Smooth muscle cell (in vitro differentiated cells): ENCODE results near the gene RGS19. TPM values are rescaled to one million over a fixed set of nuclear protein-coding genes. Genes with fewer than 3 reads are reported as not detected.

Source experiments
- DNase-seq: peaks from one replicate; lab custom pipeline; 2025; ENCODE audit not compliant: unreplicated experiment; lab: John Stamatoyannopoulos, UW
- H2AFZ ChIP-seq: fragments of 200-600 bp; sonication (generic); 2 replicates; pipeline ENCODE4 v1.6.0; 2016; ENCODE audit warnings: antibody characterized with exemption, low read depth, mild to moderate bottlenecking
- H3F3A ChIP-seq: fragments of 200-600 bp; sonication (generic); 2 replicates; pipeline ENCODE4 v1.6.0; 2017; ENCODE audit warnings: antibody characterized with exemption, low read depth
- H3K27ac ChIP-seq: fragments of 200-600 bp; sonication (generic); 2 replicates; pipeline ENCODE4 v1.5.1; 2016; ENCODE audit warnings: low read depth, mild to moderate bottlenecking
- H3K27me3 ChIP-seq: fragments of 200-600 bp; sonication (generic); 2 replicates; pipeline ENCODE4 v1.6.1; 2016; ENCODE audit warnings: low read depth, mild to moderate bottlenecking
- H3K36me3 ChIP-seq: fragments of 200-600 bp; sonication (generic); 2 replicates; pipeline ENCODE4 v1.5.1; 2016; ENCODE audit warnings: low read depth
- H3K4me1 ChIP-seq: fragments of 200-600 bp; sonication (generic); 2 replicates; pipeline ENCODE4 v1.5.1; 2016; ENCODE audit warnings: low read depth
- H3K4me2 ChIP-seq: fragments of 200-600 bp; sonication (generic); 2 replicates; pipeline ENCODE4 v1.6.0; 2016; ENCODE audit warnings: mild to moderate bottlenecking
- H3K4me3 ChIP-seq: fragments of 200-600 bp; sonication (generic); 2 replicates; pipeline ENCODE4 v1.5.1; 2016; ENCODE audit warnings: mild to moderate bottlenecking
- H3K79me2 ChIP-seq: fragments of 200-600 bp; sonication (generic); 2 replicates; pipeline ENCODE4 v1.6.0; 2016; ENCODE audit warnings: low read depth, mild to moderate bottlenecking
- H3K9ac ChIP-seq: fragments of 200-600 bp; sonication (generic); 2 replicates; pipeline ENCODE4 v1.6.0; 2016; ENCODE audit warnings: low read depth
- H3K9me3 ChIP-seq: fragments of 200-600 bp; sonication (generic); replicated peaks from 2 replicates; pipeline ENCODE4 v1.5.1; 2016; ENCODE audit warnings: low read depth
- H4K20me1 ChIP-seq: fragments of 200-600 bp; sonication (generic); 2 replicates; pipeline ENCODE4 v1.6.0; 2016; ENCODE audit warnings: low read depth
- WGBS: methylation state at CpG from one replicate; pipeline ENCODE4 v1.1.7; 2016; ENCODE audit warnings: low lambda C conversion rate; 5-methylcytosine and 5-hydroxymethylcytosine counted together
- polyA plus RNA-seq: library from polyadenylated mRNA; unstranded; fragments of >200 nt; fragmentation: Nextera tagmentation; extraction: Ambion mirVana; gene quantifications from 2 replicates; pipeline ENCODE4 v1.2.1, GENCODE V29; 2016
- total RNA-seq: library from RNA; depleted of rRNA; stranded (reverse); fragments of >200 nt; gene quantifications from 2 replicates; pipeline ENCODE4 v1.2.3, GENCODE V29; 2014
- TF ChIP-seq, protein P1 (sequence below): fragments of 200-600 bp; sonication (generic); IDR thresholded peaks from 2 replicates; pipeline ENCODE4 v1.5.1; 2017; ENCODE audit warnings: borderline replicate concordance, mild to moderate bottlenecking, antibody characterized with exemption; ENCODE audit not compliant: insufficient read depth, poor library complexity, severe bottlenecking

RGS19 gene
- total and polyA plus RNA-seq, 2 experiments from 2014 or later, result 17.4 to 24.6 TPM

DNA sequence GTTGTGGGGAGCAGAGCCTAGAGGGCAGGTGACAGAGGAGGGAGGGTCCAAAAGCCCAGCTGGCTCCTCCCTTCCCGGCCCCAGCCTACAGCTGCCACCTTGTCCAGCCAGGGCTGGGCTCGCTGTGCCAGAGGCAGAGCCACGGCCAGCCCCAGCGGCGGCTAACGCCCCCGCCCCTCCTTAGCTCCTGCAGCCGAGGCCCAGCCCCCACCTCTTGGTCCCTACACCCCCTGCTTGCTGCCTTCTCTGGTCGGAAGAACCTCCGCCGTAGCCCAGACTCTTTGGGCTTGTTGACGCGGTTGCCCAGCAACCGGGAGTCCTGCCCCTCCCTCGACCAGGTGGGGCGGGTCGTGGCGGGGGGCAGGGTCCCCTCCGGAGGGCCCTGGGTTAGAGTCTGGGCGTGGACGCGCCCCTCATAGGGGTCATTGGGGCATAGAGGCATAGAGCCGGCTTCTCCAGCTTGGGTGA is 5.4 kb upstream of the RGS19 start:
- H3K27ac ChIP-seq, result no peak overlapping the region
- peaks cover 12% of the 10 kb centered on the region for H3K4me1 ChIP-seq
- H4K20me1 ChIP-seq, result no peaks in the 10 kb centered on the region
- peaks cover 26% of the 10 kb centered on the region for H3K27me3 ChIP-seq
- peak overlapping the region; percentile 98 for H3K4me2 ChIP-seq
- H3K79me2 ChIP-seq, result no peaks in the 10 kb centered on the region
- DNase-seq, result no peak
- no peaks in the 10 kb centered on the region for H3K36me3 ChIP-seq
- 12% methylated on average over 21 of the region's 23 CpGs for WGBS
- TF ChIP-seq, protein P1, sequence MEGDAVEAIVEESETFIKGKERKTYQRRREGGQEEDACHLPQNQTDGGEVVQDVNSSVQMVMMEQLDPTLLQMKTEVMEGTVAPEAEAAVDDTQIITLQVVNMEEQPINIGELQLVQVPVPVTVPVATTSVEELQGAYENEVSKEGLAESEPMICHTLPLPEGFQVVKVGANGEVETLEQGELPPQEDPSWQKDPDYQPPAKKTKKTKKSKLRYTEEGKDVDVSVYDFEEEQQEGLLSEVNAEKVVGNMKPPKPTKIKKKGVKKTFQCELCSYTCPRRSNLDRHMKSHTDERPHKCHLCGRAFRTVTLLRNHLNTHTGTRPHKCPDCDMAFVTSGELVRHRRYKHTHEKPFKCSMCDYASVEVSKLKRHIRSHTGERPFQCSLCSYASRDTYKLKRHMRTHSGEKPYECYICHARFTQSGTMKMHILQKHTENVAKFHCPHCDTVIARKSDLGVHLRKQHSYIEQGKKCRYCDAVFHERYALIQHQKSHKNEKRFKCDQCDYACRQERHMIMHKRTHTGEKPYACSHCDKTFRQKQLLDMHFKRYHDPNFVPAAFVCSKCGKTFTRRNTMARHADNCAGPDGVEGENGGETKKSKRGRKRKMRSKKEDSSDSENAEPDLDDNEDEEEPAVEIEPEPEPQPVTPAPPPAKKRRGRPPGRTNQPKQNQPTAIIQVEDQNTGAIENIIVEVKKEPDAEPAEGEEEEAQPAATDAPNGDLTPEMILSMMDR, result no peak
- peaks cover 14% of the 10 kb centered on the region for H3F3A ChIP-seq
- H3K9me3 ChIP-seq, result no peaks in the 10 kb centered on the region
- no peak overlapping the region for H2AFZ ChIP-seq
- H3K4me3 ChIP-seq, result no peak overlapping the region
- H3K9ac ChIP-seq, result no peak overlapping the region

GRCh38 chr20:64083804-64084684 is 4.7 kb upstream of the RGS19 start, which contains the start of gene LKAAEAR1:
TSS of gene LKAAEAR1 (minus strand) at chr20:64084398. CDS start at chr20:64084219, 179 bp downstream.
- Histone ChIP-seq H4K20me1 (no peaks in the 10 kb centered on the region), H3K9me3 (no peaks in the 10 kb centered on the region), H3K4me2 (peak within 1 kb of the TSS; percentile 98), H3F3A (peaks cover 14% of the 10 kb centered on the region), H2AFZ (peak within 1 kb of the TSS; percentile 86), H3K4me3 (peak within 1 kb of the TSS; percentile 75), H3K4me1 (peaks cover 15% of the 10 kb centered on the region), H3K9ac (no peak within 1 kb of the TSS), H3K27ac (no peak within 1 kb of the TSS), H3K36me3 (no peaks in the 10 kb centered on the region), H3K79me2 (no peaks in the 10 kb centered on the region), H3K27me3 (peaks cover 26% of the 10 kb centered on the region)
- 5% methylated on average over 76 of the region's 86 CpGs for WGBS
- TF ChIP-seq, protein P1, result no peak
- DNase-seq, result no peak

DNA sequence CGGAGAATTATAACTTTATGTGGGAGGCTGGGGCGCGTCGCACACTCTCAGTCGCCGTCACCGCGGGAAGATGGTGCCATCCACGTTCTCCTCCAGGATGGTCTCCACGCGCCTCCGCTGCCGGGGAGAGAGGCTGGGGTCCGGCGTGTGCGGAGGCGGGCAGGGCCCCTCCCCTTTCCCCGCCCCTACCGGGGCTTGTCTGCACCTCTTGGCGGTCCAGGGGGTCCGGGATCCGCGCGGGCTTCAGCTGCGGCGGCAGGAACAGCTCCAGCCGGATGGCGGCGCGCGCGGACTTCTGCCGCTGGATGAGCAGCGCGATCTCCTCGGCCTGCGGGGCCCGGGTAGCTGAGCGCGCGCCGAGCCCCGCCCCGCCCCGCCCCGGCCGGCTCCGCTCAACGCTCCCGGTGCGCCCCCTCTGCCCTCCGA is 4.1 kb upstream of the RGS19 start:
- Histone ChIP-seq H3K27me3 (peaks cover 26% of the 10 kb centered on the region), H2AFZ (peak overlapping the region; percentile 86), H3K4me1 (peaks cover 18% of the 10 kb centered on the region), H3K4me3 (peak overlapping the region; percentile 75), H4K20me1 (no peaks in the 10 kb centered on the region), H3K9ac (no peak overlapping the region), H3F3A (peaks cover 14% of the 10 kb centered on the region), H3K27ac (no peak overlapping the region), H3K9me3 (no peaks in the 10 kb centered on the region), H3K4me2 (peak overlapping the region; percentile 98), H3K79me2 (no peaks in the 10 kb centered on the region), H3K36me3 (no peaks in the 10 kb centered on the region)
- WGBS, result 9% methylated on average over 13 of the region's 52 CpGs
- TF ChIP-seq, protein P1, result peak; percentile 48
- DNase-seq, result peak; percentile 49
